GM12864 (cell line): ENCODE data around the gene SMCO4.
A peak's percentile ranks its signal among the peaks of the same experiment; 100 is the strongest.
"Not testable (repeated sequence)": the region's sequence is repeated elsewhere in the genome, so short reads cannot be mapped to it uniquely, and the experiment has no call there.

Experiments used
- DNase-seq: peaks from one replicate; pipeline ENCODE4 v3.0.0-alpha.2; 2011; ENCODE audit warnings: low read depth
- H3K4me3 ChIP-seq: 2 replicates; pipeline ENCODE4 v1.5.1; 2011; ENCODE audit warnings: mild to moderate bottlenecking, low read depth, low read length, control low read depth
- TF ChIP-seq, protein P1 (sequence below): IDR thresholded peaks from 2 replicates; pipeline ENCODE4 v1.5.1; 2011; ENCODE audit warnings: low read depth, mild to moderate bottlenecking, moderate library complexity, low read length, control low read depth, inconsistent platforms; ENCODE audit errors: missing control alignments

The SMCO4 gene, protein sequence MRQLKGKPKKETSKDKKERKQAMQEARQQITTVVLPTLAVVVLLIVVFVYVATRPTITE

DNA sequence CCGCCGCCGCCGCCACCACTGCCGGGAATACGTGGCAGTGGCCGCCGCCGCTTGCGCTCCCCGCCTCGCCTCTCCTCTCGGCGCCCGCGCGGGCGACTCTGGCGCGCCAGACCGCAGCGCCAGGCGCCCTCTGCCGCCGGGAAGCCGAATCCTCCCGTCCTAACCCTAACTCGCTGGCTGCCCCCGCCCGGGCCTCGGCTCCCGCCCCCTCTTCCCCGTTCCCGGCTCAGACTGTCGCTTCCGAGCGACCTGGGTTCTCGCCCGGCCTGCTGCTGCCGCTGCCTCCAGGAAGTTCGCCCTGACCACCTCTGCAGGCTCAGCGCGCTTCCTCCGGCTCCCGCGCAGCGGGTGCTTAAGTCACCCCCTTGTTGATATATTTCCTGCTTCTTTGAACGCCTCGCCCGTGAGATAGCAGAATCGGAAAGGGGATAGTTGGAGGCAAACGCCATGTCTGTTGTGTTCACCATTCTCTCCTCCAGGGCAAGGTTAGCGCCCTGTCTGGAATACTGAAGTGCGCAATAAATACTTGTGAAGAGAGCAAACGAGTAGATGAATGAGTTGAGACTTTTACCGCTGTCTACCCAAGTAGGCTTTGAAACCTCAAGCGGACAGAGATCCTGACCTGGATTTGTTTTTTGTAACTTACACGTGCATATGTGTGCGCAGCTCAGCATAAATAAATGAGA is at the start of gene SMCO4:
TSS of gene SMCO4 (minus strand) at position 100 of the 686 bp plus-strand sequence. CDS start 64,202 bp downstream, outside the sequence.
- DNase-seq = no peak
- TF ChIP-seq, protein P1, sequence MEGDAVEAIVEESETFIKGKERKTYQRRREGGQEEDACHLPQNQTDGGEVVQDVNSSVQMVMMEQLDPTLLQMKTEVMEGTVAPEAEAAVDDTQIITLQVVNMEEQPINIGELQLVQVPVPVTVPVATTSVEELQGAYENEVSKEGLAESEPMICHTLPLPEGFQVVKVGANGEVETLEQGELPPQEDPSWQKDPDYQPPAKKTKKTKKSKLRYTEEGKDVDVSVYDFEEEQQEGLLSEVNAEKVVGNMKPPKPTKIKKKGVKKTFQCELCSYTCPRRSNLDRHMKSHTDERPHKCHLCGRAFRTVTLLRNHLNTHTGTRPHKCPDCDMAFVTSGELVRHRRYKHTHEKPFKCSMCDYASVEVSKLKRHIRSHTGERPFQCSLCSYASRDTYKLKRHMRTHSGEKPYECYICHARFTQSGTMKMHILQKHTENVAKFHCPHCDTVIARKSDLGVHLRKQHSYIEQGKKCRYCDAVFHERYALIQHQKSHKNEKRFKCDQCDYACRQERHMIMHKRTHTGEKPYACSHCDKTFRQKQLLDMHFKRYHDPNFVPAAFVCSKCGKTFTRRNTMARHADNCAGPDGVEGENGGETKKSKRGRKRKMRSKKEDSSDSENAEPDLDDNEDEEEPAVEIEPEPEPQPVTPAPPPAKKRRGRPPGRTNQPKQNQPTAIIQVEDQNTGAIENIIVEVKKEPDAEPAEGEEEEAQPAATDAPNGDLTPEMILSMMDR = peak; percentile 72
- H3K4me3 ChIP-seq = peak within 1 kb of the TSS; percentile 81

DNA sequence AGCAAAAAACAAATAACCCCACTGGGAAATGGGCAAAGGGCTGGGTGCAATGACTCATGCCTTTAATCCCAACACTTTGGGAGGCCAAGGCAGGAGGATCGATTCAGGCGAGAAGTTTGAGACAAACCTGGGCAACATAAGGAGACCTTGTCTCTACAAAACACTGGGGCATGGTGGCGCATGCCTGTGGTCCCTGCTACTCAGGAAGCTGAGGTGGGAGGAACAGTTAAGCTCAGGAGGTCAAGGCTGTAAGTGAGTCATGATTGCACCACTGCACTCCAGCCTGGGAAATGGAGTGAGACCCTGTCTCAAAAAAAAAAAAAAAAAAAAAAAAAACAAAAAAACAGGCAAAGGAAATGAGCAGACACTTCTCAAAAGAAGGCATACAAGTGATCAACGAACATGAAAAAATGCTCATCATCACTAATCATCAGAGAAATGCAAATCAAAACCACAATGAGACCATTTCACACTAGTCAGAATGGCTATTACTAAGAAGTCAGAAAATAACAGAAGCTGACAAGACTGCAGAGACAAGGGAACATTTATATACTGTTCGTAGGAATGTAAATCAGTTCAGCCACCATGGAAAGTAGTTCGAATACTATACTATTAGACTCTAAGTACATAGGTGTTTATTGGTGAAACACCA is 48.2 kb upstream of the SMCO4 start:
- no peak overlapping the region for H3K4me3 ChIP-seq
- DNase-seq = peak; percentile 8
- TF ChIP-seq, protein P1 = no peak

DNA sequence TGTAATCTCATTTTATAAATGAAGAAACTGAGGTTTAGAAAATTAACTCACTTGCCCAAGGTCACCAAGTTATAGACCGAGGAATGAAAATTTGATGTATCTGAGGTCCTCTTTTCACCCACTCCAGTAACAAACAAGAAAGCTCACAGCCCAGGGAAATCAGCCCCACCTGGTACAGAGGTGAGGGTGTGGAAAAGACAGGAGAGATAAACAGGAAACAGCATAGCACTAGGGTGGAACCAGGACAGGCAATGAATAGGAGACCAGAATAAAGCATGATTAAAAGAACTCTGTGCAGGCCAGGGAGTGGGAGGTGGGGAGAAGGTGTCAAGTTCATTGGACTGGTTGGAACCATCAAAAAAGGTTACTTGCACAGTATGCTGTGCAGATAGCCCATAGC is 46.2 kb upstream of the SMCO4 start:
- DNase-seq = no peak
- TF ChIP-seq, protein P1 = no peak
- H3K4me3 ChIP-seq = no peak overlapping the region

DNA sequence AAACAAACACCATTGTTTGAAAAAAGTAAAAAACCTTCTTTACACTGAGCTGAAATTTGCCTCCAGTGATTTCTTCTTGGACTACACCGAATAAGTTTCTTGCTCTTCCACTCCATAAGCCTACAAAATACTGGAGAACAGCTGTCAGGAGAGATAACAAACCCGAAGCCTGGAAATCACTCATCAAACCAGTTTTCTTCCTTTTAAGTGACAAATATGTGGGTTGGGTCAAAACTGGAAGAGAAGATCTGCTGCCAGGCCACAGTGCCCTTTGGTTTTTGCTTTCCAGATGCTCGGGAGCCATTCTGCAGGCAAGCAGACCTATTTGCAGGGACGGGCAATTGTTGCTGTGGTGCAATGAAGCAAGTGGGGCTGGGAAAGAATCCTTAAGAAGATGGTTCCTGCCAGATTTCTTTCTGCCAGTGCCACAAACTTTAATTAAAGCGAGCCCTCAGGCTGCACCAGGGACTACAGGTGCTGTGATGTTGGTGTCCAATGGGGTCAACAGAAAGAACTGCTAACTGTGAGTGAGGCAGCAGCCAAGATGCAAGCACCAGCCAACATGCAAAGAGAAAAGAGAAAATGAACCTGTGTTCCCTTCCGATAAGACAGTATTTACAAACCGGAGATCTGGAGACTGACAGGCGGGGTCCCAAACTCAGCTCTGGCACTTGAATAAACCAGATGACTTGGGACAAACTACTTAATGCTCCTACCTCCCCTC is 44.8 kb upstream of the SMCO4 start:
- TF ChIP-seq, protein P1 = no peak
- H3K4me3 ChIP-seq = no peak overlapping the region
- DNase-seq = no peak

DNA sequence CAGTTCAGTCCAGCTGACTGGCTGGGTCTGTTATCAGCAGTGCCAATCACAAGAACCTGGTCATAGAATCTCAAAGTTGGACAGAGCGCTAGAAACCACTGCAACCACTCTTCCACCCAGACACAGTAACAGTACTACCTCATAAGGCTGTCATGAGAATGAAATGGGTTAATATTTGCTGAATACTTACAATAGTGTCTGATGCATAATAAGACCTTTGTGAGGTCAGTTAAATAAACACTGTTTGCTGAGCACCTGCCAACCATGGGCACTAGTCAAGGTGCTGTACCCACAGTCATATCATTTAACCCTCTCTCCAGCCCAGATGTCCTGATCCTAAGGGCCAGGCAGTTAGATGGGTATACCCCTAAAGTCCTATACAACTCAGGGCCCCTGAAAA is 44.2 kb upstream of the SMCO4 start:
- not testable (repeated sequence) for DNase-seq, H3K4me3 ChIP-seq

DNA sequence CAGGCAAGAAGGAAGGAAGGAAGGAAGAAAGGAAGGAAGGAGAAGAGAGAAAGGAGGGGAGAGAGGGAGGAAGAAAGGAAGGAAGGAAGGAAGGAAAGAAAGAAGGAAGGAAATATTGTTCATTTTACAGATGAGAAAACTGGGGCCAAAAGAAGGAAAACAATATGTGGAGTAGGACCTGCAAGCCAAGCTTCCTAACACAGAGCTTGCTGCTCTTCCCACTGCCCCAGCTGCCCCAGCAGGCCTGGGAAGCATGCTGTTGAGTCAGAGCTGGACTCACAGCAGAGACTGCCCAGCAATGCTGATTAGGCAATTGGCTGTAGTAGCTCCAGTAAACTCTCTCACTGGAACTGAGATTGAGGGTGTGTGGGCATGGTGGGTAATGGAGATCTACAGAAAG is 42.6 kb upstream of the SMCO4 start:
- no peak for DNase-seq
- TF ChIP-seq, protein P1 = no peak
- no peak overlapping the region for H3K4me3 ChIP-seq

DNA sequence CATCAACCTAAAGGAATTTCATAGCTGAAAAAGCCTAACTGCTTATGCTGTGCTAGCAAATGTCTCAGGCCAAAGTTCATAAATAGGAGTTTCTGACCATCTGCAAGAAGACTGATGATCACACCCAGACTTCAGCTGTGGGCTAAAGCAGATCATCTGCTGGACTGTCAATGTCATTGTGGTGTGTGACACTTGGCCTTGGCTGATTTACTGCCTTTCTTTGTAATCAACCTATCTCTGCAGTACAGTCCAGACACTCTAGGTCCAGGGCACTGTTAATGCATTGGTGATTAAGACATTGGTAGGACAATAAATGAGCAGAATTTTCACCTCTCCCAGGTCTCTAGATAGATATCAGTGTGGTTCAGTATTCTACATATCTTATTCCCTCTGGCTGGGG is 40.3 kb upstream of the SMCO4 start:
- H3K4me3 ChIP-seq = no peak overlapping the region
- TF ChIP-seq, protein P1 = no peak
- DNase-seq = no peak
